Kidney (tissue), 14 donors: ENCODE measurements around the gene GALNT12. TPM values are rescaled to one million over a fixed set of nuclear protein-coding genes. Genes with fewer than 3 reads are reported as not detected.

Source experiments
- DNase-seq, 5 donors: peaks; one replicate each; pipeline ENCODE4 v3.0.0-alpha.2; 2013 to 2020
- FAIRE-seq: peaks from 2 replicates; lab custom pipeline; 2012; peaks lifted over from hg19 to GRCh38; lab: Jason Lieb, UNC
- H3K27ac ChIP-seq, 2 donors: one replicate each; pipeline ENCODE4 v1.7.0; 2013; ENCODE audit warnings: low read depth in 2 of 2, low read length in 2 of 2, inconsistent platforms in 1 of 2
- H3K27me3 ChIP-seq: one replicate; pipeline ENCODE4 v1.7.1; 2013; ENCODE audit warnings: low read length, inconsistent platforms; ENCODE audit not compliant: control insufficient read depth, insufficient read depth
- H3K36me3 ChIP-seq, 3 donors: one replicate each; pipeline versions ENCODE4 v1.7.0 to v1.7.1; 2013; ENCODE audit warnings: low read length in 3 of 3, control low read depth in 1 of 3, inconsistent platforms in 1 of 3; ENCODE audit not compliant: insufficient read depth in 3 of 3, control insufficient read depth in 2 of 3
- H3K4me1 ChIP-seq, 3 donors: one replicate each; pipeline versions ENCODE4 v1.7.0 to v1.7.1; 2013; ENCODE audit warnings: low read length in 3 of 3, inconsistent platforms in 1 of 3, low read depth in 1 of 3; ENCODE audit not compliant: control insufficient read depth in 2 of 3, insufficient read depth in 2 of 3
- H3K4me3 ChIP-seq, 3 donors: one replicate each; pipeline versions ENCODE4 v1.7.0 to v1.8.1; 2013; ENCODE audit warnings: low read length in 3 of 3, control low read depth in 1 of 3, inconsistent platforms in 1 of 3
- H3K9ac ChIP-seq, 3 donors: one replicate each; pipeline versions ENCODE4 v1.7.0 to v1.7.1; 2013; ENCODE audit warnings: low read length in 3 of 3, control low read depth in 1 of 3, inconsistent platforms in 1 of 3
- H3K9me3 ChIP-seq, 3 donors: one replicate each; pipeline versions ENCODE4 v1.7.0 to v1.7.1; 2013; ENCODE audit warnings: low read length in 3 of 3, control low read depth in 1 of 3, inconsistent platforms in 1 of 3; ENCODE audit not compliant: control insufficient read depth in 2 of 3, insufficient read depth in 1 of 3
- intact Hi-C: fragments of 100-400 bp; cut with DNase I; formaldehyde crosslinking; loops from one replicate; pipeline ENCODE4 v1.11.1; 2022
- polyA plus RNA-seq: library from polyadenylated mRNA; stranded (reverse); fragments of 350-450 nt; fragmentation: Illumina TruSeq; extraction: RNeasy Lipid Tissue Mini Kit (QIAGEN cat#74804); gene quantifications from one replicate; pipeline ENCODE4 v1.2.3, GENCODE V29; 2014; ENCODE audit warnings: low read depth, low replicate concordance; ENCODE audit not compliant: insufficient read depth
- total RNA-seq: library from RNA; stranded (reverse); fragmentation: NEBNext Ultra II Directional; extraction: Animal tissue kit (Norgen Biotek cat#: 25700); gene quantifications from one replicate; pipeline ENCODE4 v1.2.1, GENCODE V29; 2021
- TF ChIP-seq, protein P1 (sequence below): IDR thresholded peaks from 3 replicates; pipeline ENCODE4 v1.5.1; 2012; ENCODE audit warnings: mild to moderate bottlenecking, moderate library complexity, borderline replicate concordance; ENCODE audit not compliant: insufficient read depth; ENCODE audit errors: extremely low read depth
- donor health status: control.
- donor health status: control.
- donor health status: control.
- donor health status: control.
- donor health status: control.
- donor health status: DM: yes; HTN: yes; CAD: no.
- donor health status: Normal renal cell carcinoma (clear cell type).

GALNT12 gene
- total and polyA plus RNA-seq, 2 donors from 2014 or later: 3.6 to 10.8 TPM

DNA sequence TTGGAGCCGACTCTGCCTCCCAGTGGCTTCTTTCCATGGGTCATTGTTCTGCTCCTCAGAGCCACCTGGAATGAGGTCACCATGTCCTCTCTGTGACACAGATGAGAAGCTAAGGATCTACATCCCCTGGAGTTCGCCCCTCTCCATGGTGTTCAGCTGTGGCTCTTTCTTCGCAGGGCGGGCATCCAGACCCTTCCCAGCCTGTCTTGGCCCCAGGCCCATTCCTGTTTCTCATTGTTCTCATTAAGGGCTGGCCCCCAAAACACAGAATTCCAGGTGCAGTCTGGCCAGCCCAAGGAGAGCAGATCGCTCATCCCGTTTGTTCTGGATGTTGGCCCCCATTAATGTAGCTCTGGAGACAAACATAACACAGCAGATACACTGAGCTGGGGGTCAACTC, 69.8 kb downstream of the GALNT12 start:
- no peaks in the 10 kb centered on the region for H3K9me3 ChIP-seq
- DNase-seq: no peak
- TF ChIP-seq, protein P1, sequence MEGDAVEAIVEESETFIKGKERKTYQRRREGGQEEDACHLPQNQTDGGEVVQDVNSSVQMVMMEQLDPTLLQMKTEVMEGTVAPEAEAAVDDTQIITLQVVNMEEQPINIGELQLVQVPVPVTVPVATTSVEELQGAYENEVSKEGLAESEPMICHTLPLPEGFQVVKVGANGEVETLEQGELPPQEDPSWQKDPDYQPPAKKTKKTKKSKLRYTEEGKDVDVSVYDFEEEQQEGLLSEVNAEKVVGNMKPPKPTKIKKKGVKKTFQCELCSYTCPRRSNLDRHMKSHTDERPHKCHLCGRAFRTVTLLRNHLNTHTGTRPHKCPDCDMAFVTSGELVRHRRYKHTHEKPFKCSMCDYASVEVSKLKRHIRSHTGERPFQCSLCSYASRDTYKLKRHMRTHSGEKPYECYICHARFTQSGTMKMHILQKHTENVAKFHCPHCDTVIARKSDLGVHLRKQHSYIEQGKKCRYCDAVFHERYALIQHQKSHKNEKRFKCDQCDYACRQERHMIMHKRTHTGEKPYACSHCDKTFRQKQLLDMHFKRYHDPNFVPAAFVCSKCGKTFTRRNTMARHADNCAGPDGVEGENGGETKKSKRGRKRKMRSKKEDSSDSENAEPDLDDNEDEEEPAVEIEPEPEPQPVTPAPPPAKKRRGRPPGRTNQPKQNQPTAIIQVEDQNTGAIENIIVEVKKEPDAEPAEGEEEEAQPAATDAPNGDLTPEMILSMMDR: no peak
- H3K36me3 ChIP-seq: no peaks in the 10 kb centered on the region
- intact Hi-C loops: no loop called here
- H3K4me1 ChIP-seq: peaks cover 0 to 3% (median 0%) of the 10 kb centered on the region in 3 donors
- H3K4me3 ChIP-seq: no peak overlapping the region
- no peak for FAIRE-seq
- no peak overlapping the region for H3K9ac ChIP-seq
- no peaks in the 10 kb centered on the region for H3K27me3 ChIP-seq
- no peak overlapping the region for H3K27ac ChIP-seq

DNA sequence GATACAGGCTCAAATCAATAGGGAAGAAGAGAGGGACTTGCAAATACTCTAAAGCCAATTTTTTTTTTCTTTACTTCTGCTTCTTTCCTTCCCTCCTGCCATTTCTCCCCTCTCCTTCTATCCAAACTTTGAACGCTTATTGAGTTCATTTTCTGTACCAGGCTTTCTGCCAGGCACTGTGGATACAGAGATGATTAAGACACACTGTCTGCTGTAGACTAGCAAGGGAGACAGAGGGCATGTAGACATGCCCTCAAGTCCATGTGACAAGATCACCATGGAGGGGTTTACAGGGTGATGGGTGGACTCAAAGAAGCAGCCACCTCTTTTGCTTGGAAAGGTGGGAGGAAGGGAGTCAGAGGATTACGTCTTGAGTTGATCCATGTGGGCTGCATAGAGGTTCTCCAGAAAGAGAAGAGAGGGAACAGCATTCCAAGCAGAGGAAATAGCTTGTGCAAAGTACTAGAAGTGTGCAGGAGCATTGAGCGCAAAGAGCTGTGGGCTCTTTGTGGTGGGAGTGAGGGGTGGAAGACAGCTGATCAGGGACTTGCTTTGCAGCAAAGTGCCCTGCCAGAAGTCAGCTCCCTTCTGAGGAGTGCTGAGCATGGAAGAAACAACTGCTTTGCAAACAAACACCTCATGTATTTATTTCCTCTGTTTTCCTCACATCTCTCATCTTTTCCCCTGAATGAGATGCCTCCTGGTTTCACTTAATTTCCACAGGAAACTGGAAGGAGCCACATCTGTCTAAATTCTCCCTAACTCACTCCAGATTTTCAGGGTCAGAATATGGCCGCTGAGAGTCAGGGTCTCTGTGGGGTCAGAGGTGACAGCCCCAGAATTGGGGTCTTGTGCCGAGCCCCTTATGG, 71.9 kb downstream of the GALNT12 start:
- Histone ChIP-seq H3K4me1 (peaks cover 0 to 2% (median 0%) of the 10 kb centered on the region in 3 donors), H3K27ac (peak overlapping the region in 1 of 2 donors; percentile 15), H3K9ac (no peak overlapping the region), H3K36me3 (no peaks in the 10 kb centered on the region), H3K27me3 (no peaks in the 10 kb centered on the region), H3K4me3 (no peak overlapping the region), H3K9me3 (no peaks in the 10 kb centered on the region)
- no peak for FAIRE-seq
- DNase-seq: no peak
- intact Hi-C loops: no loop called here
- TF ChIP-seq, protein P1: no peak

GRCh38 chr9:98879963-98880310, 72.5 kb downstream of the GALNT12 start:
- Histone ChIP-seq H3K9me3 (no peaks in the 10 kb centered on the region), H3K9ac (no peak overlapping the region), H3K4me1 (peaks cover 0 to 2% (median 0%) of the 10 kb centered on the region in 3 donors), H3K27ac (peak overlapping the region in 1 of 2 donors; percentile 15), H3K27me3 (no peaks in the 10 kb centered on the region), H3K36me3 (no peaks in the 10 kb centered on the region), H3K4me3 (no peak overlapping the region)
- intact Hi-C loops: no loop called here
- DNase-seq (peak in 2 of 5 donors; percentile 13 to 89), FAIRE-seq (no peak)
- TF ChIP-seq, protein P1: no peak
